ENCODE data around the gene RNF212B. TPM values are rescaled to one million over a fixed set of nuclear protein-coding genes. Genes with fewer than 3 reads are reported as not detected.
"Not testable (repeated sequence)": the region's sequence is repeated elsewhere in the genome, so short reads cannot be mapped to it uniquely, and the experiment has no call there.

Gene RNF212B
- total RNA-seq, 2 experiments from 2014 or later, result not detected

- no peaks in the 10 kb centered on the region for H3K36me3 Mint-ChIP-seq
- H3K4me1 Mint-ChIP-seq, result no peaks in the 10 kb centered on the region
- DNase-seq (no peak), ATAC-seq (ENCODE audit: low read depth) (no peak)
- H3K4me3 Mint-ChIP-seq, result no peak overlapping the region
- H3K9me3 Mint-ChIP-seq, result no peaks in the 10 kb centered on the region
- POLR2A ChIA-PET, result no interaction called here
- H3K27me3 Mint-ChIP-seq, result peaks cover 46% of the 10 kb centered on the region
- no peak overlapping the region for H3K27ac Mint-ChIP-seq
Measured at GRCh38 chr14:23258256-23258655, 20.5 kb downstream of the RNF212B start.

DNA sequence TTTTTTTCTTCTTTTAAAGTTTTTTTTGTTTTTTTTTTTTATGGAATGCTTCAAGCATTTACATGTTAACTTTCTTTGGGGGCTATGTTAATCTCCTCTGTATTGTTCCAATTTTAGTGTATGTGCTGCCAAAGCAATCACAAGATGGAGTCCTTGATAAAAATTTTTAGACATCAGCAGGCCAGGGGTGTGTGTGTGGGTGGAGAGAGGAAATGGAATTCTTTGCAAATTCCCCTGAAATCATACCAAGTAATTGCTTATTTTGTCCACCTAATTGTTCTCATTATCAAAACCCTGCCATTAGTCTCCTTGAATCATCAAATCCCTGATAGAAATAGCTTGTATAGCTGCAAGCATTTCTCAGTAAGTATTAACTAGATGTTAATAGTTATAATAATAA is 21.7 kb downstream of the RNF212B start:
- Mint-ChIP-seq H3K27ac (no peak overlapping the region), H3K4me3 (no peak overlapping the region), H3K27me3 (peaks cover 49% of the 10 kb centered on the region), H3K36me3 (no peaks in the 10 kb centered on the region), H3K4me1 (no peaks in the 10 kb centered on the region), H3K9me3 (no peaks in the 10 kb centered on the region)
- ATAC-seq (ENCODE audit: low read depth) (no peak), DNase-seq (no peak)
- POLR2A ChIA-PET, result no interaction called here

- POLR2A ChIA-PET; H3K27ac Mint-ChIP-seq; H3K4me3 Mint-ChIP-seq; H3K36me3 Mint-ChIP-seq; H3K9me3 Mint-ChIP-seq; ATAC-seq (ENCODE audit: low read depth); DNase-seq; H3K4me1 Mint-ChIP-seq: not testable (repeated sequence)
- H3K27me3 Mint-ChIP-seq, result peaks cover 49% of the 10 kb centered on the region
Measured at GRCh38 chr14:23260849-23261248, 23.1 kb downstream of the RNF212B start.

DNA sequence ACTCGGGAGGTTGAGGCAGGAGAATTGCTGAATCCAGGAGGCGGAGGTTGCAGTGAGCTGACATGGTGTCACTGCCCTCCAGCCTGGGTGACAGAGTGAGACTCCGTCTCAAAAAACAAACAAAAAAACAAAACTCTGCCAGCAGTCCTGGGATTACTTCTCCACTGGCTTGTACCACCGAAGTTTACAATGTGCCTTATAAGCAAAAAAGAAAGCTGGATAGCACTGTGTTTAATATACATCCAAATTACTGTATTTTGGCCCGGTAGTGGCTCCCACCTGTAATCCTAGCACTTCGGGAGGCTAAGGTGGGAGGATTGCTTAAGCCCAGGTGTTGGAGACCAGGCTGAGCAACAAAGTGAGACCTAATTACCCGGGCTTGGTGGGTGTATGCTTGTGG is 31.5 kb downstream of the RNF212B start:
- no peaks in the 10 kb centered on the region for H3K9me3 Mint-ChIP-seq
- H3K4me3 Mint-ChIP-seq, result no peak overlapping the region
- peaks cover 10% of the 10 kb centered on the region for H3K27me3 Mint-ChIP-seq
- POLR2A ChIA-PET, result no interaction called here
- no peaks in the 10 kb centered on the region for H3K4me1 Mint-ChIP-seq
- DNase-seq (no peak), ATAC-seq (ENCODE audit: low read depth) (no peak)
- H3K36me3 Mint-ChIP-seq, result no peaks in the 10 kb centered on the region
- no peak overlapping the region for H3K27ac Mint-ChIP-seq

GRCh38 chr14:23275412-23275811 is 37.7 kb downstream of the RNF212B start:
- no peak for ATAC-seq (ENCODE audit: low read depth)
- Mint-ChIP-seq H3K36me3 (peaks cover 3% of the 10 kb centered on the region), H3K4me1 (peaks cover 3% of the 10 kb centered on the region), H3K27ac (no peak overlapping the region), H3K9me3 (no peaks in the 10 kb centered on the region), H3K27me3 (no peaks in the 10 kb centered on the region), H3K4me3 (no peak overlapping the region)
- POLR2A ChIA-PET, result no interaction called here
- DNase-seq, result no peak

DNA sequence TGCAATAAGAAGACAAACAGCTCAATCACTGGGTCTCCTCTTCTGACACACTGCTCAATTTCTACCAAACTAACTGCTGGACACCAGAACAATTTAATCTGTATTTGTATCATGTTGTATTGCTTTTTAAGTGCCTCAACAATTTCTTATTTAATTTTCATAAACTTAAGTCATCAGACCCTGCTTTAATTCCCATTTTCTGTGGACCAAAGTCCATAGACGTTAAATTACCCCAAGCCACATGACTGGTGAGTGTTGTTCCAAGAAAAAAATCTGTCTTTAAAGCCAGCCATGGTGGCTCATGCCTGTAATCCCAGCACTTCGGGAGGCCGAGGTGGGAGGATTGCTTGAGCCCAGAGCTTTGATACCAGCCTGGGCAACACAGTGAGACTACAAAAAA is 39.5 kb downstream of the RNF212B start:
- ATAC-seq (ENCODE audit: low read depth) (no peak), DNase-seq (no peak)
- Mint-ChIP-seq H3K36me3 (peaks cover 3% of the 10 kb centered on the region), H3K4me1 (peaks cover 3% of the 10 kb centered on the region), H3K27ac (no peak overlapping the region), H3K27me3 (no peaks in the 10 kb centered on the region), H3K4me3 (no peak overlapping the region), H3K9me3 (no peaks in the 10 kb centered on the region)
- POLR2A ChIA-PET, result no interaction called here

DNA sequence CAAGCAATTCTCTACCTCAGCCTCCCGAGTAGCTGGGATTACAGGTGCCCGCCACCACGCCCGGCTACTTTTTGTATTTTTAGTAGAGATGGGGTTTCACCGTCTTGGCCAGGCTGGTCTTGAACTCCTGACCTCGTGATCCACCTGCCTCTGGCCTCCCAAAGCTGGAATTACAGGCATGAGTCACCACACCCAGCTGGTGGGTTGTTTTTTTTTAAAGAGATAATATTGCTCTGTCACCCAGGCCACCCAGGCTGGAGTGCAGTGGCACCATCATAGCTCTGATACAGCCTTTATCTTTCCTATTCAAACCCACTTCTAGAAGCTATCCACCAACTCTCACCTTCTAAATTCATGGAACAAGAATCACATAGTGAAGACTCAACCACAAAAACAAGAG is 40.2 kb downstream of the RNF212B start:
- POLR2A ChIA-PET; H3K27me3 Mint-ChIP-seq; H3K36me3 Mint-ChIP-seq; H3K4me3 Mint-ChIP-seq; H3K9me3 Mint-ChIP-seq; H3K27ac Mint-ChIP-seq; H3K4me1 Mint-ChIP-seq; ATAC-seq (ENCODE audit: low read depth); DNase-seq: not testable (repeated sequence)

DNA sequence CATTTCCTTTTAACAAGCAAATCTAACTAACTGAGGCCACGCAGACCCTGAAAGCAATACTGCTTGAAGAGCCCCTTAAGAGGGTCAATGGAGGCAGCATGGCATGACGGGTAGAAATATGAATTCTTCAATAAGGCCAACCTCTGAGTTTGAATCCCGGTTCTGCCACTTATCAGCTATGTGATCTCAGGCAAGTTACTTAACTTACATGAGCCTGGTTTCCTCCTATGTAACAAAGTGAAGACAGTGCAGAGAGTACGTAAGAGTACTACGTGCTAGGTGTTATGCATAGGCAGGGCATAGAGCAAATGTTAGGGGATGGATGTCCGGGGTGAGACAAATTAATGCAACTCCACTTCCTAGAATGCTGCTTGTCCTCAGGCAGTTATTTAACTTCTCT is 43.5 kb downstream of the RNF212B start:
- Mint-ChIP-seq H3K27me3 (no peaks in the 10 kb centered on the region), H3K36me3 (peaks cover 3% of the 10 kb centered on the region), H3K4me3 (no peak overlapping the region), H3K9me3 (no peaks in the 10 kb centered on the region), H3K27ac (no peak overlapping the region), H3K4me1 (peaks cover 14% of the 10 kb centered on the region)
- POLR2A ChIA-PET, result no interaction called here
- ATAC-seq (ENCODE audit: low read depth) (no peak), DNase-seq (no peak)

GRCh38 chr14:23284654-23285529 is 47.2 kb downstream of the RNF212B start:
- H3K4me3 Mint-ChIP-seq, result peak overlapping the region; percentile 93
- H3K27me3 Mint-ChIP-seq, result no peaks in the 10 kb centered on the region
- DNase-seq, result no peak
- POLR2A ChIA-PET, result interaction anchor here (2.5 to 3.5 kb wide), 2 partner anchors 18 to 37 kb away, joined by 14 to 26 read pairs; partner anchors contain the start of genes PABPN1 and PPP1R3E
- no peaks in the 10 kb centered on the region for H3K9me3 Mint-ChIP-seq
- H3K27ac Mint-ChIP-seq, result peak overlapping the region; percentile 88
- no peak for ATAC-seq (ENCODE audit: low read depth)
- peaks cover 16% of the 10 kb centered on the region for H3K4me1 Mint-ChIP-seq
- peaks cover 3% of the 10 kb centered on the region for H3K36me3 Mint-ChIP-seq

GRCh38 chr14:23285530-23286019 is 47.8 kb downstream of the RNF212B start:
- peak; percentile 21 for ATAC-seq (ENCODE audit: low read depth)
- Mint-ChIP-seq H3K4me1 (peaks cover 16% of the 10 kb centered on the region), H3K9me3 (no peaks in the 10 kb centered on the region), H3K27ac (peak overlapping the region; percentile 88), H3K27me3 (no peaks in the 10 kb centered on the region), H3K36me3 (peaks cover 3% of the 10 kb centered on the region), H3K4me3 (peak overlapping the region; percentile 93)
- POLR2A ChIA-PET, result interaction anchor here (1.2 to 3.5 kb wide), 4 partner anchors 13 to 36 kb away, joined by 3 to 26 read pairs (median 13); partner anchors contain the start of genes PABPN1 and PPP1R3E
- DNase-seq, result no peak

- H3K4me1 Mint-ChIP-seq, result peaks cover 16% of the 10 kb centered on the region
- H3K27ac Mint-ChIP-seq, result peak within 1 kb of the TSS; percentile 89
- peak; percentile 96 for DNase-seq
- H3K9me3 Mint-ChIP-seq, result no peaks in the 10 kb centered on the region
- ATAC-seq (ENCODE audit: low read depth), result peak; percentile 99
- POLR2A ChIA-PET, result interaction anchor here (0.6 to 3.5 kb wide), 6 partner anchors 12 to 279 kb away, joined by 3 to 26 read pairs (median 8); partner anchors contain the start of genes ACIN1, C14orf119, PABPN1 and PPP1R3E
- H3K4me3 Mint-ChIP-seq, result peak within 1 kb of the TSS; percentile 93
- no peaks in the 10 kb centered on the region for H3K27me3 Mint-ChIP-seq
- H3K36me3 Mint-ChIP-seq, result peaks cover 3% of the 10 kb centered on the region
Measured at GRCh38 chr14:23286020-23286901, 48.5 kb downstream of the RNF212B start, which contains the start of gene HOMEZ. HOMEZ (minus strand) TSS chr14:23286132; CDS start chr14:23285952, 180 bp downstream.

DNA sequence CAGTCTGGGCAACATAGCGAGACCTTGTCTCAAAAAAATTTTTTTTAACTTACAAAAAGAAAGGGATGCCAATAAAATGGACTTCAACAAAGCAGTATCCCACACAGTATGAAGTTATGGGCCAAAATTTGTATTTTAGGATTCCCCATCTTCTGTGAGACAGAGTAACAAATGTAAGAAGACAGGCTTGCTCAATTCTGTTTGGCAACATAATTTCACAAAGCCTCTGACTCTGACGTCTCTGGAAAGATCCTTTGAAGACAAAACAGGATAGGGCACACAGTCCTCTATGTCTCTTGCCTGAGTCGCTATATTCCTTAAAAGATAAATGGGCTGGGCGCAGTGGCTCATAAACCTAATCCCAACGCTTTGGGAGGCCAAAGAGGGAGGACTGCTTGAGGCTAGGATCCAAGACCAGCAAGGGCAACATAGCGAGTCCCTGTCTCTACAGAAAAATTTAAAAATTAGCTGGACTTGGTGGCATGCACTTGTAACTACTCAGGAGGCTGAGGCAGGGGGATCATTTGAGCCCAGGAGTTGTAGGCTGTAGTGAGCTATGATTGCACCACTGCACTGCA is 49.3 kb downstream of the RNF212B start:
- Mint-ChIP-seq H3K27me3 (no peaks in the 10 kb centered on the region), H3K36me3 (peaks cover 3% of the 10 kb centered on the region), H3K9me3 (no peaks in the 10 kb centered on the region), H3K4me3 (peak overlapping the region; percentile 93), H3K27ac (peak overlapping the region; percentile 89), H3K4me1 (peaks cover 16% of the 10 kb centered on the region)
- POLR2A ChIA-PET, result interaction anchor here (0.9 to 3.5 kb wide), 5 partner anchors 11 to 192 kb away, joined by 3 to 26 read pairs (median 12); partner anchors contain the start of genes ACIN1, C14orf119, PABPN1 and PPP1R3E
- DNase-seq, result no peak
- no peak for ATAC-seq (ENCODE audit: low read depth)

All from activated naive CD8-positive, alpha-beta T cell treated with anti-CD3 and anti-CD28 coated beads, Interleukin-2, amount 10 ng/mL, durations not matched to agents 7 days and 5 days (primary cell).